Caco-2 (cell line): ENCODE measurements around the gene HSPBP1. TPM values are rescaled to one million over a fixed set of nuclear protein-coding genes. Genes with fewer than 3 reads are reported as not detected.
A peak's percentile ranks its signal among the peaks of the same experiment; 100 is the strongest.

Experiments used
- BruUV-seq: library from RNA; stranded (reverse); fragments of 400-500 nt; replicated peaks from 2 replicates; lab custom pipeline; 2021; lab: Mats Ljungman, UMichigan
- CTCF ChIA-PET: fragments of 300-600 bp; sonication (Branson Sonifier 250); formaldehyde crosslinking; loops from one replicate; lab custom pipeline; 2022; ENCODE audit warnings: antibody characterized with exemption; lab: Charles Lee
- POLR2A ChIA-PET: fragments of 300-600 bp; sonication (Branson Sonifier 250); formaldehyde crosslinking; loops from one replicate; lab custom pipeline; 2022; ENCODE audit warnings: antibody characterized with exemption; lab: Charles Lee
- DNase-seq, 2 experiments: peaks; one replicate each; pipeline versions ENCODE4 v3.0.0 to v3.0.0-alpha.2; 2020 to 2022
- H3K27me3 ChIP-seq: replicated peaks from 2 replicates; pipeline ENCODE4 v1.6.0; 2011; ENCODE audit warnings: low read length; ENCODE audit not compliant: control insufficient read depth, insufficient read depth
- H3K36me3 ChIP-seq: 2 replicates; pipeline ENCODE4 v1.5.1; 2011; ENCODE audit warnings: low read length; ENCODE audit not compliant: control insufficient read depth, insufficient read depth
- H3K4me1 ChIP-seq: fragments of 250-450 bp; sonication (Bioruptor Pico); 2 replicates; pipeline ENCODE4 v1.5.1; 2020; ENCODE audit warnings: mild to moderate bottlenecking
- H3K4me3 ChIP-seq: 2 replicates; pipeline ENCODE4 v1.5.1; 2011; ENCODE audit warnings: low read depth, mild to moderate bottlenecking, control low read depth, low read length
- H3K9me3 ChIP-seq: fragments of 250-450 bp; sonication (Bioruptor Pico); 2 replicates; pipeline ENCODE4 v1.5.1; 2020; ENCODE audit warnings: mild to moderate bottlenecking, moderate library complexity
- H3K27ac Mint-ChIP-seq: one replicate; pipeline ENCODE4 v1.8.0; 2022; ENCODE audit warnings: mixed read lengths; ENCODE audit not compliant: unreplicated experiment
- H3K27me3 Mint-ChIP-seq: one replicate; pipeline ENCODE4 v1.8.0; 2022; ENCODE audit warnings: mixed read lengths; ENCODE audit not compliant: insufficient read depth, unreplicated experiment
- H3K36me3 Mint-ChIP-seq: one replicate; pipeline ENCODE4 v1.8.0; 2022; ENCODE audit warnings: mild to moderate bottlenecking, mixed read lengths; ENCODE audit not compliant: insufficient read depth, unreplicated experiment
- H3K4me1 Mint-ChIP-seq: one replicate; pipeline ENCODE4 v1.8.0; 2022; ENCODE audit warnings: low read depth, mixed read lengths; ENCODE audit not compliant: unreplicated experiment
- H3K4me3 Mint-ChIP-seq: one replicate; pipeline ENCODE4 v1.8.0; 2022; ENCODE audit warnings: mild to moderate bottlenecking, moderate library complexity, mixed read lengths; ENCODE audit not compliant: unreplicated experiment
- H3K9me3 Mint-ChIP-seq: one replicate; pipeline ENCODE4 v1.8.0; 2022; ENCODE audit warnings: mixed read lengths; ENCODE audit not compliant: unreplicated experiment
- intact Hi-C: fragments of 100-400 bp; cut with micrococcal nuclease; formaldehyde crosslinking; loops from one replicate; pipeline ENCODE4 v1.10.0; 2022; ENCODE audit not compliant: unreplicated experiment
- total RNA-seq: library from RNA; stranded (reverse); gene quantifications from 2 replicates; pipeline ENCODE4 v1.2.3, GENCODE V29; 2022
- TF ChIP-seq, protein P1 (sequence below), 2 experiments: fragments of 200-600 bp in 1 of 2; IDR thresholded peaks; 1 replicate in 1 of 2; 2 replicates in 1 of 2; pipeline versions ENCODE4 v1.5.1 to v1.8.0; 2011 to 2022; ENCODE audit warnings: antibody characterized with exemption in 1 of 2, control low read depth in 1 of 2, inconsistent platforms in 1 of 2, low read depth in 1 of 2, low read length in 1 of 2, mild to moderate bottlenecking in 1 of 2, moderate library complexity in 1 of 2; ENCODE audit not compliant: insufficient read depth in 1 of 2, severe bottlenecking in 1 of 2, unreplicated experiment in 1 of 2

Gene HSPBP1
- total RNA-seq, 1 experiment from 2014 or later = 69.6 TPM

DNA sequence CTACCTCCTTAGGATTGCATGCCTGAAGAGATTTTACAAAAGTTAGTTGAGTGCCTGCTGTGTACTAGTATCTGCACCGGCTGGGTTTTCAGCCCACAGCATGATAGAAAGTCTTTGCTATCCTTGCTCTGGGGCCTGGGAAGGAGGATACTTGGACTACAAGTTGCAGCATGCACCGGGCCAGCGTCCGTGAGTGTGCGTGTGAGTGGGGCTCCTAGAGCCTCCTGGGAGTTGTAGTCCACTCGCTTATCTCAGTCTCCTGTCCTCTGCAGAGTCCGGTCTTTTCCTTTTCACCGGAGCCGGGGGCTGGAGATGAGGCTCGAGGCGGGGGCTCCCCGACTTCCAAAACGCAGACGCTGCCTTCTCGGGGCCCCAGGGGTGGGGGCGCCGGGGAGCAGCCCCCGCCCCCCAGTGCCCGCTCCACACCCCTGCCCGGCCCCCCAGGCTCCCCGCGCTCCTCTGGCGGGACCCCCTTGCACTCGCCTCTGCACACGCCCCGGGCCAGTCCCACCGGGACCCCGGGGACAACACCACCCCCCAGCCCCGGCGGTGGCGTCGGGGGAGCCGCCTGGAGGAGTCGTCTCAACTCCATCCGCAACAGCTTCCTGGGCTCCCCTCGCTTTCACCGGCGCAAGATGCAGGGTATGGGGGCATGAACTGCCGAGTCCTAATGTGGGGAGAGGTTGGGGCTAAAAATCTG, 24.5 kb upstream of the HSPBP1 start:
- Mint-ChIP-seq H3K4me3 (no peak overlapping the region), H3K9me3 (no peaks in the 10 kb centered on the region), H3K27ac (no peak overlapping the region), H3K27me3 (no peaks in the 10 kb centered on the region), H3K36me3 (peaks cover 39% of the 10 kb centered on the region), H3K4me1 (no peaks in the 10 kb centered on the region)
- TF ChIP-seq, protein P1, sequence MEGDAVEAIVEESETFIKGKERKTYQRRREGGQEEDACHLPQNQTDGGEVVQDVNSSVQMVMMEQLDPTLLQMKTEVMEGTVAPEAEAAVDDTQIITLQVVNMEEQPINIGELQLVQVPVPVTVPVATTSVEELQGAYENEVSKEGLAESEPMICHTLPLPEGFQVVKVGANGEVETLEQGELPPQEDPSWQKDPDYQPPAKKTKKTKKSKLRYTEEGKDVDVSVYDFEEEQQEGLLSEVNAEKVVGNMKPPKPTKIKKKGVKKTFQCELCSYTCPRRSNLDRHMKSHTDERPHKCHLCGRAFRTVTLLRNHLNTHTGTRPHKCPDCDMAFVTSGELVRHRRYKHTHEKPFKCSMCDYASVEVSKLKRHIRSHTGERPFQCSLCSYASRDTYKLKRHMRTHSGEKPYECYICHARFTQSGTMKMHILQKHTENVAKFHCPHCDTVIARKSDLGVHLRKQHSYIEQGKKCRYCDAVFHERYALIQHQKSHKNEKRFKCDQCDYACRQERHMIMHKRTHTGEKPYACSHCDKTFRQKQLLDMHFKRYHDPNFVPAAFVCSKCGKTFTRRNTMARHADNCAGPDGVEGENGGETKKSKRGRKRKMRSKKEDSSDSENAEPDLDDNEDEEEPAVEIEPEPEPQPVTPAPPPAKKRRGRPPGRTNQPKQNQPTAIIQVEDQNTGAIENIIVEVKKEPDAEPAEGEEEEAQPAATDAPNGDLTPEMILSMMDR (IDR thresholded peaks at IDR 0.05; ENCODE audit: insufficient read depth in 1 of 2, low read depth in 1 of 2, low read length in 1 of 2, severe bottlenecking in 1 of 2, unreplicated experiment in 1 of 2) = no peak
- ChIA-PET POLR2A (no interaction called here), CTCF (no interaction called here)
- Histone ChIP-seq H3K4me1 (0 out of 2 replicates have a peak, but pooled peaks cover 3% of the 10 kb centered on the region), H3K4me3 (no peak overlapping the region), H3K36me3 (peaks cover 6% of the 10 kb centered on the region), H3K27me3 (no peaks in the 10 kb centered on the region), H3K9me3 (no peaks in the 10 kb centered on the region)
- intact Hi-C loops = no loop called here
- peak; percentile 66 to 81 for DNase-seq
- BruUV-seq = no TSS peak

DNA sequence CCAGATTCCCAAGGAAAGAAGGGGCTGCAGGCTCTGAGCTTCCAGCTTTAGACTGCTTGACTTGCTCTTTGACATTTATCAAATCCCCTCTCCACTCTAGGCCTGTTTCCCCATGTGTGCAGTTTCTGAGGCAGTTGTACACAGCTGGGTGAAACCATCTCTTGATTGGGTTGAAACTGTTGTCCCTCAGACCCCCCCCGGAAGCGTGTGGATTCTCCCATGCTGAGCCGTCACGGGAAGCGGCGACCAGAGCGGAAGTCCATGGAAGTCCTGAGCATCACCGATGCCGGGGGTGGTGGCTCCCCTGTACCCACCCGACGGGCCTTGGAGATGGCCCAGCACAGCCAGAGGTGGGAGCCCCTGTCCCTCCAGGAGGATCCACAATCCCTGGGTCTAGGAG, 23.6 kb upstream of the HSPBP1 start:
- Mint-ChIP-seq H3K27ac (no peak overlapping the region), H3K4me1 (no peaks in the 10 kb centered on the region), H3K4me3 (no peak overlapping the region), H3K27me3 (no peaks in the 10 kb centered on the region), H3K36me3 (peaks cover 42% of the 10 kb centered on the region), H3K9me3 (no peaks in the 10 kb centered on the region)
- TF ChIP-seq, protein P1 (IDR thresholded peaks at IDR 0.05; ENCODE audit: insufficient read depth in 1 of 2, low read depth in 1 of 2, low read length in 1 of 2, severe bottlenecking in 1 of 2, unreplicated experiment in 1 of 2) = no peak
- ChIA-PET POLR2A (no interaction called here), CTCF (interaction anchor here (2.4 kb wide), 1 partner anchor 36 kb away, joined by 30 read pairs; the partner anchor contains the start of gene KMT5C)
- intact Hi-C loops = no loop called here
- BruUV-seq = no TSS peak
- Histone ChIP-seq H3K27me3 (no peaks in the 10 kb centered on the region), H3K4me1 (0 out of 2 replicates have a peak, but pooled peaks cover 3% of the 10 kb centered on the region), H3K36me3 (peaks cover 6% of the 10 kb centered on the region), H3K4me3 (no peak overlapping the region), H3K9me3 (no peaks in the 10 kb centered on the region)
- DNase-seq = no peak

DNA sequence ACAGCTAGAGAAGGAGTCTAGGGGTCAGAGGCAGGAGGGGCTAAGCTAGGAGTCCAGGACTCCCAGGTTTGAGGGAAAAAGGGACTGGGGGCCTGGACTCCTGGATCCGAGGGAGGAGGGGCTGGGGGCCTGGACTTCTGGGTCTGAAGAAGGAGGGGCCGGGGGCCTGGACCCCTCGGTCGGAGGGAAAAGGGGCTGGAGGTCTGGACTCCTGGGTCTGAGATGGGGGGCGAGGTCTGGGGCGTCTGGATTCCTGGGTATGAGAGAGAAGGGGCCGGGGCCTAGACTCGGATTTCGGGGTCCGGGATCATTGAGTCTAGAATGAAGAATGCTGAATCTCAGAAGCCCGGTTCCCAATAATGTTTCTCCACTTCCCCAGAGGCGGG, 22.4 kb upstream of the HSPBP1 start:
- Mint-ChIP-seq H3K9me3 (no peaks in the 10 kb centered on the region), H3K36me3 (peaks cover 41% of the 10 kb centered on the region), H3K27me3 (no peaks in the 10 kb centered on the region), H3K4me3 (peak overlapping the region; percentile 58), H3K27ac (no peak overlapping the region), H3K4me1 (no peaks in the 10 kb centered on the region)
- DNase-seq = no peak
- BruUV-seq = no TSS peak
- no peaks in the 10 kb centered on the region for H3K27me3 ChIP-seq
- intact Hi-C loops = no loop called here
- POLR2A ChIA-PET = interaction anchor here (0.6 kb wide), 1 partner anchor 322 kb away, joined by 4 read pairs; the partner anchor contains the start of gene ZNF784
- no peak overlapping the region for H3K4me3 ChIP-seq
- peaks cover 6% of the 10 kb centered on the region for H3K36me3 ChIP-seq
- 0 out of 2 replicates have a peak, but pooled peaks cover 3% of the 10 kb centered on the region for H3K4me1 ChIP-seq
- CTCF ChIA-PET = interaction anchor here (1.0 to 2.4 kb wide), 2 partner anchors 32 to 37 kb away, joined by 4 to 30 read pairs; partner anchors contain the start of gene KMT5C
- TF ChIP-seq, protein P1 (IDR thresholded peaks at IDR 0.05; ENCODE audit: insufficient read depth in 1 of 2, low read depth in 1 of 2, low read length in 1 of 2, severe bottlenecking in 1 of 2, unreplicated experiment in 1 of 2) = no peak
- no peaks in the 10 kb centered on the region for H3K9me3 ChIP-seq
